GM23338 (cell line): ENCODE data around the gene LYZL2. TPM values are rescaled to one million over a fixed set of nuclear protein-coding genes. Genes with fewer than 3 reads are reported as not detected.
"Not testable (repeated sequence)": the region's sequence is repeated elsewhere in the genome, so short reads cannot be mapped to it uniquely, and the experiment has no call there.

Experiments
- ATAC-seq: fragments of 200-7000 bp; cut with Tn5 transposase; 3 replicates; pipeline ENCODE4 v1.9.1; 2020
- DNase-seq: peaks from one replicate; pipeline ENCODE4 v3.0.0-alpha.2; 2015; ENCODE audit warnings: low spot score
- H2AFZ ChIP-seq: fragments of 200-600 bp; sonication (generic); 2 replicates; pipeline ENCODE4 v1.8.0; 2016; ENCODE audit warnings: antibody characterized with exemption, mild to moderate bottlenecking, moderate library complexity
- H3F3A ChIP-seq: fragments of 200-600 bp; sonication (generic); replicated peaks from 2 replicates; pipeline ENCODE4 v1.8.0; 2017; ENCODE audit warnings: antibody characterized with exemption, mixed run types, low read depth
- H3K27ac ChIP-seq: fragments of 200-600 bp; sonication (generic); 2 replicates; pipeline ENCODE4 v1.6.1; 2016; ENCODE audit warnings: low read depth
- H3K27me3 ChIP-seq: fragments of 200-600 bp; sonication (generic); 2 replicates; pipeline ENCODE4 v1.8.0; 2016; ENCODE audit warnings: mild to moderate bottlenecking, mixed run types, moderate library complexity; ENCODE audit not compliant: insufficient read depth
- H3K36me3 ChIP-seq: fragments of 200-600 bp; sonication (generic); 2 replicates; pipeline ENCODE4 v1.8.0; 2016; ENCODE audit warnings: mild to moderate bottlenecking; ENCODE audit not compliant: insufficient read depth
- H3K4me1 ChIP-seq: fragments of 200-600 bp; sonication (generic); 2 replicates; pipeline ENCODE4 v1.8.0; 2016; ENCODE audit warnings: mild to moderate bottlenecking, moderate library complexity; ENCODE audit not compliant: insufficient read depth
- H3K4me2 ChIP-seq: fragments of 200-600 bp; sonication (generic); 2 replicates; pipeline ENCODE4 v1.7.1; 2017; ENCODE audit warnings: mixed run types
- H3K4me3 ChIP-seq: fragments of 200-600 bp; sonication (generic); 2 replicates; pipeline ENCODE4 v1.6.1; 2016; ENCODE audit warnings: mixed run types
- H3K79me2 ChIP-seq: fragments of 200-600 bp; sonication (generic); replicated peaks from 2 replicates; pipeline ENCODE4 v1.8.0; 2017; ENCODE audit warnings: mild to moderate bottlenecking; ENCODE audit not compliant: insufficient read depth
- H3K9me2 ChIP-seq: fragments of 200-600 bp; sonication (generic); 2 replicates; pipeline ENCODE4 v1.8.0; 2017; ENCODE audit not compliant: insufficient read depth
- H4K20me1 ChIP-seq: fragments of 200-600 bp; sonication (generic); replicated peaks from 2 replicates; pipeline ENCODE4 v1.8.0; 2017; ENCODE audit warnings: mild to moderate bottlenecking; ENCODE audit not compliant: insufficient read depth
- H3K27ac Mint-ChIP-seq: 2 replicates; pipeline ENCODE4 v1.8.0; 2020; ENCODE audit warnings: inconsistent platforms, mild to moderate bottlenecking, moderate library complexity, mixed read lengths
- H3K27me3 Mint-ChIP-seq: 3 replicates; pipeline ENCODE4 v1.8.0; 2022; ENCODE audit warnings: low read depth, mild to moderate bottlenecking, moderate library complexity, mixed read lengths, inconsistent platforms; ENCODE audit not compliant: insufficient read depth, poor library complexity
- H3K36me3 Mint-ChIP-seq: 3 replicates; pipeline ENCODE4 v1.8.0; 2021; ENCODE audit warnings: low read depth, mild to moderate bottlenecking, inconsistent platforms, moderate library complexity, mixed read lengths
- H3K4me1 Mint-ChIP-seq: 3 replicates; pipeline ENCODE4 v1.8.0; 2020; ENCODE audit warnings: mild to moderate bottlenecking, inconsistent platforms, mixed read lengths
- H3K4me3 Mint-ChIP-seq: 3 replicates; pipeline ENCODE4 v1.8.0; 2021; ENCODE audit warnings: moderate library complexity, mild to moderate bottlenecking, inconsistent platforms, mixed read lengths
- H3K9me3 Mint-ChIP-seq: 3 replicates; pipeline ENCODE4 v1.8.0; 2020; ENCODE audit warnings: moderate library complexity, mild to moderate bottlenecking, inconsistent platforms, mixed read lengths
- ETS1 ChIP-seq: IDR thresholded peaks from 2 replicates; pipeline ENCODE4 v1.6.1; 2016; ENCODE audit warnings: antibody characterized with exemption
- REST ChIP-seq: IDR thresholded peaks from one replicate; pipeline ENCODE4 v1.6.1; 2018; ENCODE audit warnings: antibody characterized with exemption; ENCODE audit not compliant: unreplicated experiment
- STAT1 ChIP-seq: IDR thresholded peaks from one replicate; pipeline ENCODE4 v1.6.1; 2016; ENCODE audit warnings: antibody characterized with exemption; ENCODE audit not compliant: unreplicated experiment
- ZNF462 ChIP-seq: fragments of 250-450 bp; sonication (Bioruptor Pico); IDR thresholded peaks from 2 replicates; pipeline ENCODE4 v1.5.0; 2020; ENCODE audit warnings: mild to moderate bottlenecking, moderate library complexity
- polyA plus RNA-seq: library from polyadenylated mRNA; unstranded; fragments of >200 nt; fragmentation: Nextera tagmentation; extraction: Ambion mirVana; gene quantifications from 2 replicates; pipeline ENCODE4 v1.2.1, GENCODE V29; 2016
- total RNA-seq: library from RNA; depleted of rRNA; stranded (reverse); fragments of >200 nt; shearing (Covaris generic); gene quantifications from 2 replicates; pipeline ENCODE4 v1.2.3, GENCODE V29; 2014

The LYZL2 gene
- total and polyA plus RNA-seq, 2 experiments from 2014 or later = not detected

DNA sequence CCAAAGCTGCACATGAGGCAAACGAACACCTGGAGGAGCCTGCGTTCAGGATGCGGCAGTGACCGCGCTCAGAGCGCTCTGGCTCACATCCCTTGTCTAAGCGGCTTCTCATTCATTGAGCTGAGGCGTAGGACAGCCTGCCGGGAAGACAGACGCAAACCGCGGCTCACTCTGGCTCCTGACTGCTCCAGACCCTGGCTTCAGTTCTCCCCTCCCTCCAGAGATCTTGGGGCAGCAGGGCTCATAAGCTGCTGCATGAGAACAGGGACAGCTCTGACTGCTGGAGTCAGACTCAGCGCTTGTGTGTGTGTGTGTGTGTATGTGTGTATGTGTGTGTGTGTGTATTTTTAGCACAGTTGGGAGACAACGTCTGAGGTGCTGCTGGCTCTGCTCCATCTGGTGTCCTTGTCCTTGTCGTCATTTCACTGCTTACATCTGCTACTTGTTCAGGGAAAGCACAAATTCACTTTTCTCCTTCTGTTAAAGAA lies 15.8 kb upstream of the LYZL2 start:
- Histone ChIP-seq H3K79me2 (no peaks in the 10 kb centered on the region), H3K4me2 (no peak overlapping the region), H3K27ac (no peak overlapping the region), H3K36me3 (no peaks in the 10 kb centered on the region), H2AFZ (no peak overlapping the region), H3K27me3 (no peaks in the 10 kb centered on the region), H3K4me3 (no peak overlapping the region), H3F3A (no peaks in the 10 kb centered on the region), H3K4me1 (peaks cover 18% of the 10 kb centered on the region), H3K9me2 (no peaks in the 10 kb centered on the region), H4K20me1 (no peaks in the 10 kb centered on the region)
- ATAC-seq (peak; percentile 92), DNase-seq (peak; percentile 40)
- H3K4me3 Mint-ChIP-seq = no peak overlapping the region
- TF ChIP-seq ZNF462 (CRISPR knock-in tag) (no peak), REST (no peak), ETS1 (no peak), STAT1 (no peak)
- peaks cover 38% of the 10 kb centered on the region for H3K4me1 Mint-ChIP-seq
- no peaks in the 10 kb centered on the region for H3K36me3 Mint-ChIP-seq
- no peak overlapping the region for H3K27ac Mint-ChIP-seq
- peaks cover 18% of the 10 kb centered on the region for H3K27me3 Mint-ChIP-seq
- no peaks in the 10 kb centered on the region for H3K9me3 Mint-ChIP-seq

DNA sequence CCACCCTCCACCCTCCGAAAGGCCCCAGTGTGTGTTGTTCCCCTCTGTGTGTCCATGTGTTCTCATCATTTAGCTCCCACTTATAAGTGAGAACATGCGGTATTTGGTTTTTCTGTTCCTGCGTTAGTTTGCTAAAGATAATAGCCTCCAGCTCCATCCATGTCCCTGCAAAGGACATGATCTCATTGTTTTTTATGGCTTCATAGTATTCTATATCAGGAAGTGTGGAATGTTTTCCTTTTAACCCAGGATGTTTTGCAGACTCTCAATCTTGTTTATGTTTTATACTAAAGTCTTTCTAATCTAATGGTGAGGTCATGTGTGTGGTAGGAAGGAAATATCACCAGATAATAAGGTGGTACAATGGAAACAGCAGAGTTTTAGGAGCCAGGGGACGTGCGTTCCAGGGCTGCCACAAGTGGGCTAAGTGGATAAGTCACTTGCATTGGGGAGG lies 14.9 kb upstream of the LYZL2 start:
- not testable (repeated sequence) for H3K4me2 ChIP-seq, H3K79me2 ChIP-seq, H4K20me1 ChIP-seq, H3K36me3 ChIP-seq, H3F3A ChIP-seq, H3K36me3 Mint-ChIP-seq, H3K27me3 ChIP-seq, H3K27ac ChIP-seq, H3K27ac Mint-ChIP-seq, DNase-seq, ATAC-seq, H3K9me3 Mint-ChIP-seq, H3K9me2 ChIP-seq, H2AFZ ChIP-seq, H3K4me3 Mint-ChIP-seq, H3K4me3 ChIP-seq
- peaks cover 38% of the 10 kb centered on the region for H3K4me1 Mint-ChIP-seq
- peaks cover 18% of the 10 kb centered on the region for H3K4me1 ChIP-seq
- peaks cover 18% of the 10 kb centered on the region for H3K27me3 Mint-ChIP-seq

GRCh38 chr10:30643557-30644199 lies 14.1 kb upstream of the LYZL2 start:
- 0 out of 2 replicates have a peak overlapping the region, but pooled peaks have one; percentile 29 for H3K4me3 ChIP-seq
- not testable (repeated sequence) for H3K9me2 ChIP-seq, H3K27ac ChIP-seq, H3K36me3 Mint-ChIP-seq, DNase-seq, H3K79me2 ChIP-seq, H3K27me3 ChIP-seq, H2AFZ ChIP-seq, H3F3A ChIP-seq, H3K9me3 Mint-ChIP-seq, H3K36me3 ChIP-seq, H4K20me1 ChIP-seq
- Mint-ChIP-seq H3K27me3 (peaks cover 16% of the 10 kb centered on the region), H3K4me1 (peaks cover 38% of the 10 kb centered on the region), H3K27ac (peak overlapping the region; percentile 73; the same call in 1 of the 2 replicates), H3K4me3 (peak overlapping the region; percentile 44)
- peak overlapping the region; percentile 71 for H3K4me2 ChIP-seq
- H3K4me1 ChIP-seq = peaks cover 18% of the 10 kb centered on the region
- ATAC-seq = peak; percentile 49
